Suprapubic skin (tissue), 3 donors: ENCODE results near the gene NEK5.

Experiments used
- POLR2A ChIP-seq, 2 donors: fragments of 450-650 bp; IDR thresholded peaks; one replicate each; pipeline ENCODE4 v1.6.1; 2017; ENCODE audit warnings: antibody characterized with exemption in 2 of 2, mild to moderate bottlenecking in 2 of 2, moderate library complexity in 2 of 2
- TF ChIP-seq, protein P1 (sequence below), 2 donors: fragments of 200-600 bp in 1 of 2; fragments of 450-650 bp in 1 of 2; sonication (generic) in 1 of 2; IDR thresholded peaks; one replicate each; pipeline ENCODE4 v1.5.1; 2016 to 2019; ENCODE audit warnings: antibody characterized with exemption in 2 of 2, mild to moderate bottlenecking in 1 of 2, moderate library complexity in 1 of 2

DNA sequence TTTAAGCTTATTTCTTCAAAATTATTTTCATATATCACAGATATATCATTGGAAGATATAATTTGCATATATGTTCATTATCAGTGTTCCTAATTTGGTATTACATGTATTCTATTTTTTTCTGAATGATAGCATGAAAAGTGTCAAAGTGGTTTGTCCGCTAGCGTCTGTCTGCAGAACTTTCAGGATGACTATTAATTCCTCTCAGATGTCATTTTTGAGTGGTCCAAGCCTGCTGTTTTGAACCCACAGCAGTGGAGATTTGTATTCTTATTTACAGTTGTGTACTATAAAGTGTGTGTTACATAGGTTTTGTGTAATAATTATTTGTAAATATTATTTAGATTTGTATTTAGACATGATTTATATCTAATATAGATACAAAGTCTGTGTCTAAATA is 95.8 kb downstream of the NEK5 start:
- TF ChIP-seq, protein P1, sequence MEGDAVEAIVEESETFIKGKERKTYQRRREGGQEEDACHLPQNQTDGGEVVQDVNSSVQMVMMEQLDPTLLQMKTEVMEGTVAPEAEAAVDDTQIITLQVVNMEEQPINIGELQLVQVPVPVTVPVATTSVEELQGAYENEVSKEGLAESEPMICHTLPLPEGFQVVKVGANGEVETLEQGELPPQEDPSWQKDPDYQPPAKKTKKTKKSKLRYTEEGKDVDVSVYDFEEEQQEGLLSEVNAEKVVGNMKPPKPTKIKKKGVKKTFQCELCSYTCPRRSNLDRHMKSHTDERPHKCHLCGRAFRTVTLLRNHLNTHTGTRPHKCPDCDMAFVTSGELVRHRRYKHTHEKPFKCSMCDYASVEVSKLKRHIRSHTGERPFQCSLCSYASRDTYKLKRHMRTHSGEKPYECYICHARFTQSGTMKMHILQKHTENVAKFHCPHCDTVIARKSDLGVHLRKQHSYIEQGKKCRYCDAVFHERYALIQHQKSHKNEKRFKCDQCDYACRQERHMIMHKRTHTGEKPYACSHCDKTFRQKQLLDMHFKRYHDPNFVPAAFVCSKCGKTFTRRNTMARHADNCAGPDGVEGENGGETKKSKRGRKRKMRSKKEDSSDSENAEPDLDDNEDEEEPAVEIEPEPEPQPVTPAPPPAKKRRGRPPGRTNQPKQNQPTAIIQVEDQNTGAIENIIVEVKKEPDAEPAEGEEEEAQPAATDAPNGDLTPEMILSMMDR (IDR thresholded peaks at IDR 0.05), result no peak
- TF ChIP-seq POLR2A (IDR thresholded peaks at IDR 0.05), result no peak
